ENCODE measurements around the gene GDI1. TPM values are rescaled to one million over a fixed set of nuclear protein-coding genes. Genes with fewer than 3 reads are reported as not detected.

The GDI1 gene
- total RNA-seq, 1 donor = 106 TPM

GRCh38 chrX:154469114-154469513 is 32.2 kb downstream of the GDI1 start:
- DNase-seq (ENCODE audit: low read depth) = no peak
- no peak overlapping the region for H3K4me3 ChIP-seq (ENCODE audit: low read depth, low read length)
- no peak for TF ChIP-seq CTCF (IDR thresholded peaks at IDR 0.05; ENCODE audit: insufficient read depth, low read depth, low read length)

- no peak for DNase-seq (ENCODE audit: low read depth)
- no peak overlapping the region for H3K4me3 ChIP-seq (ENCODE audit: low read depth, low read length)
- TF ChIP-seq CTCF (IDR thresholded peaks at IDR 0.05; ENCODE audit: insufficient read depth, low read depth, low read length) = no peak
These were observed 32.9 kb downstream of the GDI1 start for GRCh38 chrX:154469880-154470279.

GRCh38 chrX:154470434-154470833 is 33.5 kb downstream of the GDI1 start:
- DNase-seq (ENCODE audit: low read depth) = no peak
- TF ChIP-seq CTCF (IDR thresholded peaks at IDR 0.05; ENCODE audit: insufficient read depth, low read depth, low read length) = no peak

GRCh38 chrX:154470914-154471568 is 34.1 kb downstream of the GDI1 start:
- no peak for TF ChIP-seq CTCF (IDR thresholded peaks at IDR 0.05; ENCODE audit: insufficient read depth, low read depth, low read length)
- DNase-seq (ENCODE audit: low read depth) = no peak
- no peak overlapping the region for H3K4me3 ChIP-seq (ENCODE audit: low read depth, low read length)

More at GRCh38 chrX:154470434-154470833, 33.5 kb downstream of the GDI1 start:
- H3K4me3 ChIP-seq (ENCODE audit: low read depth, low read length) = no peak overlapping the region

- no peak for DNase-seq (ENCODE audit: low read depth)
- TF ChIP-seq CTCF (IDR thresholded peaks at IDR 0.05; ENCODE audit: insufficient read depth, low read depth, low read length) = no peak
- no peak overlapping the region for H3K4me3 ChIP-seq (ENCODE audit: low read depth, low read length)
These were observed 35.1 kb downstream of the GDI1 start for GRCh38 chrX:154471839-154472684.

GRCh38 chrX:154472685-154473632 is 36.0 kb downstream of the GDI1 start:
- no peak for DNase-seq (ENCODE audit: low read depth)

More at GRCh38 chrX:154472685-154473632, 36.0 kb downstream of the GDI1 start:
- no peak overlapping the region for H3K4me3 ChIP-seq (ENCODE audit: low read depth, low read length)
- no peak for TF ChIP-seq CTCF (IDR thresholded peaks at IDR 0.05; ENCODE audit: insufficient read depth, low read depth, low read length)
